Stimulated activated CD8-positive, alpha-beta memory T cell treated with anti-CD3 and anti-CD28 coated beads, Interleukin-15, amount 100 ng/mL, for 48 hours (primary cell): ENCODE results near the gene CSN1S1.
"Not testable (repeated sequence)": the region's sequence is repeated elsewhere in the genome, so short reads cannot be mapped to it uniquely, and the experiment has no call there.

ENCODE experiments used
- DNase-seq, 2 donors: peaks; one replicate each; pipeline ENCODE4 v3.0.0-alpha.2; 2020; ENCODE audit warnings: low read depth in 2 of 2

CSN1S1 gene, protein sequence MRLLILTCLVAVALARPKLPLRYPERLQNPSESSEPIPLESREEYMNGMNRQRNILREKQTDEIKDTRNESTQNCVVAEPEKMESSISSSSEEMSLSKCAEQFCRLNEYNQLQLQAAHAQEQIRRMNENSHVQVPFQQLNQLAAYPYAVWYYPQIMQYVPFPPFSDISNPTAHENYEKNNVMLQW

DNA sequence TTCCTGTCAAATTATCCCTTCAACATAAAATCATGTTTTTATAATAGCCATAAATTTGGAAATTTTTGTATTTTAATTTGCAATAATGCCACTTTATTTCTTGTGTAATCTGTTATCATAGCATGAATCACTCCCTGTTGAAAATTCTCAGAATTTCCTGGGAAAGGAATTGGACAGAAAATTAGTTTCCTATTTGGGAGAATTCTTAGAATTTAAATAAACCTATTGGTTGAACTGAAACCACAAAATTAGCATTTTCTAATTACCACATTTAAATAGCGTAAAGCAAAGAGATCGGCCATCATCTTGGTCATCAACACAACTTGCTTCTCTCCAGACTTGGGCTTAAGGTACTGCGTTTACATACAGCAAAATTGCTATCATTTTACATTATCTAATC lies at the start of gene CSN1S1:
CSN1S1 (plus strand) TSS at position 301 of the 400 bp plus-strand sequence. CDS start 1,488 bp downstream, outside the sequence.
- DNase-seq: no peak

DNA sequence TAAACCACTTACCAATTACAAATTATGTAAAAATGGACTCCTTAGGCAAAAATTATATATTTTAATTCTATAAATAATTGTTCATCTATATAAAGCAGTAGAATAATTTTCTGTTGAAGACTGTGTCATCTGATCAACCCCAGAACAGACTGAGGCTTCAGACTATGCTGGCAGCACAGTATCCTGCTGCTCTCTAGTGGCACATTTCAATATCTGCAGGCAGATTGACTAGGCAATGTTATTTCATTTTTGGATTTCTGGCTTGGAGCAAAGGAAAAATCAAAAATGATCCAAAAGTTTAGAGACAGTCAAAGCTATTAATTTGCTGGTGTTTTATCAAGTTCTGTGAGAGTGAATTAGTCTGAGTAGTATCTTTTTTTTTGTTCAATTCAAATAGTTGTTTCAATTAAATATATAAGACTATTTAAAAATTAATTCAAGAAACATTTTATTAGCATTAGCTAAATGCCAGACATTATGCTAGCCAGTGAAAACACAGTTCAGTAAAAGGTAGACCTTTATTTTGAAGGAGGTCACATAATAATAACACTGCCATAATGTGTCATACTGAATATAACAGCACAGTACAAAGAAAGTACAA lies 49.6 kb upstream of the CSN1S1 start:
- DNase-seq: no peak

DNA sequence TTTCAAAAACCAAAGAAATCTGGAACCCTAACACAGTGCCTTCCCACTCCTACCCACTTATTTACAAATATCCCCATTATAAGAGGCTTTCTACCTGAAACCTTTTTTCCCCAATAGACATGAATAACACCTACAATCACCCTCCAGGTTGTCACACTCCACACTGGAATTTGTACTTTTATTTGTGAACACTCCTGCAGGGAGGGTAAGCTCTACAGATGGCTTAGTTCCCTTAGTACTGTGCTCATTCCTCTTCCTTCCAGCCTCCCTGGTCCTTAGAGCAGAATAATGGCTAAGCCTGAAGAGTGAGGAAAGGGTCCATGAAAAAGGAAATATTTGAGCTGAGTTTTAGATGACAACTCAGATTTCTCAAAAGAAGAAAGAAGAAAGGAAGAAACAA lies 48.7 kb upstream of the CSN1S1 start:
- DNase-seq: no peak

DNA sequence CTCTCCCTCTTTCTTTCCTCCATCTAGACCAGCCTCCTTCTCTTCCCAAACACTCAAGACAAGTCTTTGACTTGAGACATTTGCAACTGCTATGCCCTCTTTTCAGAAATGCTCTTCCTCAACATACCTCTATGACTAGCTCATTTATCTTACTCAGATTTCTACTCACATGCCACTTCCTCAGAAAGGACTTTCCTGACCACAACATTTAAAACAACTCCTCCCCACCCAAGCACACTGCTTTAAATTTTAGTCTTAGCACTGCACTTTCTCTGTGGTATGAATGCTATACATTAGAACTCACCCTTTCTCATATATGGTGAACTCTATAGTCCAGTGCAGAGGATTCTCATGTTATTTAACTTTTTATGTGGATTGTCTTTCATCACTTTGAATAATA lies 42.5 kb upstream of the CSN1S1 start:
- no peak for DNase-seq

DNA sequence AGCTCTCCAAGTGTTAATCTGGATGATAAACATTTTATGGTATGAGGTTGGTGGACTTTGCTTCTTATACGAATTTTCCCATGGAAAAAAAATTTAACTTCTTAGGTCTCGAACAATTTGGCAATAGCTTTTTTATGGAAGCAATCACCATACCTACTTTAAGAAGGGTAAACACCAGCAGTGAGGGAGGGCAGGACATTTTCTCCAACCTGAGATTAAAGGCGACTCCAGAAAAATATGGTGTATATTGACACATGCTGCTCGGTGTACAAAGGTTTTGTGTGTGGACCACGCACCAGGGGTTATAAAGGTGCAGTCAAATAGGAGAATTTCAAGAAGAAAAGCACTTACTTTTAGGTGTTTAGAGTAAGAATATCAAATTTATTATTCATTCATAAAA lies 36.7 kb upstream of the CSN1S1 start:
- no peak for DNase-seq

DNA sequence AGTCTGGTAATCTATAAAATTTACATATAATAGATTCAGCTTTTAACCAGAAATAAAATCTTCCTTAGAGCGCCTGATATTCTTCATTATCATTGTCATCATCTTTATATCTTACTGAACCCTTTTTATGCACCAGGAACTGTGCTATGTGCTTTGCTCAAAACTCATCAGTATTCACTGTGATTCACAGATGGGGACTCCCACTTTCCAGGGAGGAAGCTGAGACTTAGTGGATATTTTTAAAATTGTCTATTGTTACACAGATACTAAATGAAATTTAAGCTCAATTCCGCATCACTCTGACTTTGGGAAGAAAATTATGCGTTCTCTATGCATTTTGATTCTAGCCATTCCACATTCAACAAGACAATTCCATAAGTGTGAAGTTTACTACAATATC lies 36.1 kb upstream of the CSN1S1 start:
- DNase-seq: no peak

DNA sequence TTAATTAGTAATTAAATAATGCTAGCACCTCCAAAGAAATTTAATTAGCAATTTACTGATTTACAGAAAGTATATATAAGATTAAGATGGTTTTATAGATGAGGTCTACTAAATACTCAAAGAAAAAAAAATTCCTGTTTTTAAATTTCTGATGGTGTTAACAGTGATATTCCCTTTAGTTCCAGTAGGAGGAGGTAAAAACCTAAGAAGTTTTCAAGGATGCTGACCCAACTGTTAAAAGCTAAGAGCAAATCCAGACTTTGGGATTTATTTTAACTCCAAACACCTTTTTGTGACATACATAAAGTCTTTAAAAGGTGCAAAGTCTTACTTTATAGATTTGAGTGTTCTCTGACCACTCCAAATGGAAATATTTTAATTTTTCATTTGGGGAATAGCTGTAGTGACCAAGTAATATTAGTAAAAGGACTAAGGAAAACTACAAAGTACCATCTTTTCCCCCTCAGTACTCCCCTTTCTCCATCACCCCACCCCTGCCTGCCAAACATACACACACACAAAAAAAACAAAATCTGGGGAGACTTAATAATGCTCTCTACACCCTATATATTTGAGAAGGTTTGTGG lies 34.2 kb upstream of the CSN1S1 start:
- no peak for DNase-seq

DNA sequence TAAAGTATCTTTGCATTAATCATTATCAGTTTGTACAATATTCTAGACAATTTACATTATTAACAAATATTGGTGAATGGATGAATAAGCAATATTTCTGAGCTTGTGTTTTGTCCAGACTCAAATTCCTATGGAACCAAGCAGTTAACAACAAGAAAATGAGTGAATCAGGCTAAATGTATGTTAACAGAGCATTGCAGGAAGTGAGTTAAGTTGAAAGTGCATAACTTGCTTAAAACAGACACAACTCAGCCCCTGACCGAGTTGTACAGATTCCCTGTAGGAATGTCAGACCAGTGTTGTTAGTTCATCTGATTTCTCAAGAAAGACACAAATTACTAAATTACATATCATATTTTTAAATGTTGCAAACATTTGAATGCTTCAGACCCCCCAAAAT lies 23.7 kb upstream of the CSN1S1 start:
- no peak for DNase-seq

DNA sequence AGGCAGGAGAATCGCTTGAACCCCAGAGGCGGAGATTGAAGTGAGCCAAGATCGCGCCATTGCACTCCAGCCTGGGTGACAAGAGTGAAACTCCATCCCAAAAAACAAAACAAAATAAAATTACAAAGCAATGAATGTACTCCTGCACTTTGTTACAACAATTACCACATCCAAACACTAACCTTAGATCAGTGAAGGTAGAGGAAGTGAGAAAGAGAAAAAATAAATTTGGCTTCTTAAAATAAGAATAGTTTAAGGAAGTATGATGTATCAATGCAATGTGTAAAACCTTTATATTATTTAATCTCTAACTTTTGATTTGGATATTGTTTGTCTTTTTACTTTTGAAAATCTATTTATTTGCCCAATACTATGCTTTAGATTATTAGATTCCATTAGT lies 21.7 kb upstream of the CSN1S1 start:
- no peak for DNase-seq

DNA sequence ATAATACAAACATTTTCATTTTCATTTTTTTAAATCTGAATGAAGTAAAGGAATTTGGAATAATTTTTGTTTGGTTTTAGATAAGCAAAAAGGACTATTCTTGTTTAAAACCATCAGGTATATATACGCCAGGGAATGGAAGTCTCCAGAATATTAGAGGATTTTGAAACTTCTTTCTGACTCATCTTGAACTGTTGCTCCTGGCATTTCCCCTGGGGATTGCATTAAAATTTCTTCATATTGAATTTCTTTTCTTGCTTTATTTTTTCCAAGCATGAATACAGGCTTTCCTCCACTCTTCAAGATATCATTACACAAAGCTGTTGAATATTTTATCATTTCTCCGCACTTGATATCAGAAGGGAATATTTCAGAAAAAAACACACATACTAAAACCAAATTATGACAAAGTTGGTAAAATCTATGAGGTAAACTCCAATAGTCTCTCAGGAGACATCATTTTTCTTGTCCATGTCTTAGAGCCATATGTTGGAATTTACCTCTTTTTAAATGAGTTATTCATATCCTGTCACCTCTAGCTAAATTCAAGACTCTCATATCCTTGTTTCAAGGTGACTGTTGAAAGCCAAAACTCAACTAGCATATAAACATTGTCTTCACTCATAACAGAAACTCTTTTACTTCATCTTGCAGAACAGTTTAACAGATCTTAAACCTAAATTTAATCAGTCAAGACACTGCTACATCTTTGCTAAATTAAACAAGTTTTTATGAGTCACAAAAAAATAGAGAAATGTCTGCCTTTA lies 20.7 kb upstream of the CSN1S1 start:
- no peak for DNase-seq

DNA sequence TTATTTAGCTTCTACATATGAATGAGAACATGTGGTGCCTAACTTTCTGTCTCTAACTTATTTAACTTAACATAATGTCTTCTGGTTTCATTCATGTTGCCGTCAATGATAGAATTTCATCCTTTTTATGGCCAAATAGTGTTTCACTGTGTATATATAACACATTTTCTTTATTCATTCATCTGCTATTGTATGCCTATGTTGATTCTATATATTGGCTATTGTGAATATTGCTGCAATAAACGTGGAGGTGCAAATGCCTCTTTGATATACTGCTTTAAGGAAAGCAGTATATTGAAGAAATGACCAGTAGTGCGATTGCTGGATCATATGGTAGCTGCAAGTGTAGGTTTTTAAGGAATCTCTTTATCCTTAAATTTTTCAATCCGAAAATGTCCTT lies 10.0 kb upstream of the CSN1S1 start:
- DNase-seq: no peak

DNA sequence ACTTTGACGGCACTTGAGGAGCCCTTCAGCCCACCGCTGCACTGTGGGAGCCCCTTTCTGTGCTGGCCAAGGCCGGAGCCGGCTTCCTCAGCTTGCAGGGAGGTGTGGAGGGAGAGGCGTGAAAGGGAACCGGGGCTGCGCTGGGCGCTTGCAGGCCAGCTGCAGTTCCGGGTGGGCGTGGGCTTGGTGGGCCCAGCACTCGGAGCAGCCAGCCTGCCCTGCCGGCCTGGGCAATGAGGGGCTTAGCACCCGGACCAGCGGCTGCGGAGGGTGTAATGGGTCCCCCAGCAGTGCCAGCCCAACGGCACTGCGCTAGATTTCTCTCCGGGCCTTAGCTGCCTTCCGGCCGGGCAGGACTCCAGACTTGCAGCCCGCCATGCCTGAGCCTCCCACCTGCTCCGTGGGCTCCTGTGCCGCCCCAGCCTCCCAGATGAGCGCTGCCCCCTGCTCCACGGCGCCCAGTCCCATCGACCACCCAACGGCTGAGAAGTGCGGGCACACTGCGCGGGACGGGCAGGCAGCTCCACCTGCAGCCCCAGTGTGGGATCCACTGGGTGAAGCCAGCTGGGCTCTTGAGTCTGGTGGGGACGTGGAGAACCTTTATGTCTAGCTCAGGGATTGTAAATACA lies 7.0 kb upstream of the CSN1S1 start:
- not testable (repeated sequence) for DNase-seq

DNA sequence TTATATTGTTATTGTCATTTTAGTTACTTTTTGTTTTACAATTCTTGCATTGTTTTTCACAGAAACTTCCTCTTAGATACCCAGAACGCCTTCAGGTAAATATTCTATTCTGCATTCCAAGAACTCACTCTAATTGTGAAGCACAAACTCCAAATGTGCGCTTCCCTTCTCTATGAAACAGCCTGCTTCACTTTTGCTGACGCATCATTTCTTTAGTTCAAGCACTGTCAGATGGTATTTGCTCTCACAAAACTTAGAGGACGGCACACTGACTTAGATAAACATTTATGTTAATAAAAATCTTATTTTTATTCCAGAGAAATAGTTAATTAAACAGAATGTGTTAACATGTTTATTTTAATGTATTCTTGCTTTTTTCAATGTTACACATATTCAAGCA lies 3.3 kb downstream of the CSN1S1 start:
- no peak for DNase-seq

DNA sequence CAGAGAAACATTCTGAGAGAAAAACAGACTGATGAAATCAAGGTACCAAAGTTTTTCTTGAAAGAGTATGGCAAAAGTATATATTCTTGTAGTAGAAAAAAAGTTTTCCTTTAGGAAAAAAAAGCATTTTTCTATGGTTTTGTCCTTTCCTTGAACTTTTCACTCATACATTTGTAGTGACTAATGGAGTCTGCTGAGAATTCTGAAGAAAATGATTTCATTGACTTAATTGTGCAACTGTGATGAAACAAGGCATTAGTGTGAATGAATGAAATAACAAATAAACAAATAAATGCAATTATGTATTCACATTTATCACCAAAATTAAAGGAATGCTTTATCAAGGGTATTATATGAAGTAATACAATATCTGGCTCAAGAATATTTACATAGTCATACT lies 5.7 kb downstream of the CSN1S1 start:
- DNase-seq: no peak

DNA sequence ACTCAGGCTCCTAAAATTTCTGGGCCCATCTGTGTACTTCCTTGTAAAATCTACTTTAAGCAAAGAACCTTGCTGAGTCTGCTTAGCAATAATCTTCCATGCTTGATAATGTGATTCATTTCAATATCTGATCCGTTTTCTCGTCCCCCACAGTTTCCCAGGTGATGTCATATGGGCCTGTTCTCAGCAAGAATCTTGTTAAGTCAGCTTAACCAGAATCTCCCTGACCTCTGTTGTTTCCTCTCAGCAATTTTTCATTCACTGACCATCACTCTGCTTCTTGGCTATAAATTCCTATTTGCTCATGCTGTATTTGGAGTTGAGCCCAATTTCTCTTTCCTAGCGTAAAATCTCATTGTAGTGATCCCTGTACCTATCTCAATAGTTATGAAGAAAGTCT lies 20.7 kb downstream of the CSN1S1 start:
- no peak for DNase-seq

DNA sequence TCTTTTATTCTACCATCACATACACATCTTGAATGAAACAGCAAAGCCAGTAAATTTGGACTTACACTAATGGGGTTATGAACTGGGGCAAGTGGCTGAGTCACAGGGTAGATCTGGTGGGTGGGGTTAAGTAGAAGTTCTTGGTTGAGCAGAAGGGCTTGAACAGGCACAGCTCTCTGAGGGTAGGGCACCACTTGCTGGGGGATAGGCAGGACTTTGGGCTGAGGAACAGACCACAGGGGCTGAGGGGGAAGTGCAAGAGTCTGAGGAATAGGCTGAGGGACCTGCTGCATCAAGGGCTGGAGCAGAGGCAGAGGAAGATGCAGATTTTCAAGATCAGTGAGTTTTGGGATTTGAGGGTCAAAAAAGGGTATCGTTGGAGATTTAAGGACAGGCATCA lies 26.3 kb downstream of the CSN1S1 start:
- DNase-seq: no peak

DNA sequence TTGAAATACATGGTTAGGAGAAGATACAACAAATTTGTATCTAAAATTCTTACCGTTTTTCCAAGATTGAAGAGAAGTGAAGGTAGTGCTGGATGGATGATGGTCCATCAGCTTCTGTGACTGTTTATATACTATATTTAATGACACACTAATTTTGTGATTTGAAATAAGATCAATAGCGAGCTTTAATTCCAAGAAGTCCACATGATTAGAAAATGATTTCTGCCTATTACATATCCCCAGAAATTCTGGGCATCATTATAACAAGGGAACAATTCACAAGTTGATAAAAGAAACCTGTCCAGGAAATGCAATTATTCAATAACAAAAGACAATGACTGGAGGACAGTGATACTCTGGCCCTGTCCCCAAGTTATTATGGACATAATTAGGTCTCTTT lies 34.8 kb downstream of the CSN1S1 start, which contains the start of gene CSN2:
CSN2 (minus strand) TSS at position 101 of the 400 bp plus-strand sequence. CDS start 4,733 bp downstream, outside the sequence.
- DNase-seq: no peak

DNA sequence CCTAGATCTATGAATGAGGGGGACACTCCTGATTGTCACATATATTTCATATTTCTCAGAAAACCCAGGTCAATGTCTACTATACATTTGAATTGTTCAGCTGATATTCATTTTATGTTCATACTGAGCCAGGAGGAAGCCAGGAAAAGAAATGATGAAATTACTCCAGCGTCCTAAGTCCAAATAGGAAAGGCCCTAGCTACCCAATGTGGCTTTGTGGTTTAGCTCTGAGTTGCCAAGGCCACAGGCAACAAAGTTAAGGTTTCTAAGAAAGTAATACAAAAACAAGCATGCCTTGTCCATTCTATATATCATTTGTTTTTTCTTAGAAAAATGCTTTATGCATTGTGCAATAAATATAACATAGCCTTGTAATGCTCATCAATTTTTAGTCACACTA lies 39.2 kb downstream of the CSN1S1 start:
- DNase-seq: no peak

DNA sequence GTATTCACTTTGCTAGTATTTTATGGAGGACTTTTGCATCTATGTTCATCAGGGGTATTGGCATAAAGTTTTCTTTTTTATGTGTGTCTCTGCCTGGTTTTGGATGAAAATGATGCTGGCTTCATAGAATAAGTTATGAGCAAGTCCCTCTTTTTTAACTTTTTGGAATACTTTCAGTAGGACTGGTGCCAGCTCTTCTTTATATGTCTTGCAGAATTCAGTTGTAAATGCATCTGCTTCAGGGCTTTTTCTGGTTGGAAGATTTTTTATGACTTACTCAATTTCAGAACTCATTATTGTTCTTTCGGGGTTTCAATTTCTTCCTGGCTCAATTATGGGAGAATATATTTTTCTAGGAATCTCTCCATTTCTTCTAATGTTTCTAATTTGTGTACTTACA lies 43.8 kb downstream of the CSN1S1 start:
- no peak for DNase-seq

DNA sequence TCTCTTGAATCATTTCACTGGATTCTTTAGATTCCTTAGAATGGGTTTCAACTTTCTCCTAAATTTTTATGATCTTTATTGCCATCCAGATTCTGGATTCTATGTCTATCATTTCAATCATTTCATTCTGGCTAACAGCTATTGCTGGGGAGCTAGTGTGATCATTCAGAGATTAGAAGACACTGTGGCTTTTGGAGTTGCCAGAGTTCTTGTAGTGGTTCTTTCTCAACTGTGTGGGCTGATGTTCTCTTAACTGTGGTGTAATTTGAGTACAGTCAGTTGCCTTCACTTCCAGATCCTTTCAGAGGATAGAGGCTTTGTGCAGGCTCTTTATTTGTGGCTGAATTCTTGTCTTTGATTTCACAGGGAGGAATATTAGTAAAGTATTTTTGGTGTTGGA lies 46.7 kb downstream of the CSN1S1 start:
- DNase-seq: no peak

DNA sequence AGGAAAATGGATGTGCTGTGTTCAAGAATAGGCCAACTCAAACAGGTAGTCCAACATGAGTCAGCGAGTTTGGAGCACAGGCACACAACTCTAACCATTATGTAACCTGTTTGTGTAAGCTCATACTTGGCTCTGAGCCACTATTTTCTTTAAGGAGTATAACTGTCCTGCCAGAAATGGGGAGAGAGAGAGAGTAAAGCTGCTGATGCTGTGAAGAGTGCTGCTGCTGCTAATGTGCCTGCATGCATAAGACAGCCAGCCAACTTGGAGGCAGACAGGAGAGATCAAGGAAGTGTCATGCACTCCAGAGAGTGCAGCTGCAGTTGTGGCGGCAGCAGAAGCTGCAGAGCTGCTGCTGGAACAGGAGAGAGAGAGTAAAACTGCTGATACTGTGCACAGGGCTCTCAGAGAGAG lies 53.2 kb downstream of the CSN1S1 start:
- no peak for DNase-seq

DNA sequence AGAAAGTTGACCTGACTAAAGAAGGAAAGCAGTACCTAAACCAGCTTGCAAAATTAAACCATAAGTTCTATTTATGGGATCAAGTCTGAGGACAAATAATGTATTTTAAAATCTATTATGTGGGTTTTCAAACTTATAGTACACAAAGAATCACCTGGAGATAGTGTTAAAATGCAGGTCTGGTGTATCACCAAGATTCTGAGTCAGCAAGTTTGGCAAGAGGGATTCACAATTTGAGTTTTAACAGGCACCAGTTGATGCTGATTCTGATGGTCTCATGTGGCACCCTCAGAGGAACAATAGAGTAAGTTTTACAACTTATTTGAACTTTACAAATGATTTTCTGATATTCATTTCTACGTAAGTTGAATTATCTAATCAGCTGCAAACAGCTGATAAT lies 55.8 kb downstream of the CSN1S1 start:
- DNase-seq: no peak
